Measurements from ENCODE around the gene SPI1.
A peak's percentile ranks its signal among the peaks of the same experiment; 100 is the strongest.

GRCh38 chr11:47355283-47356128 lies 22.8 kb downstream of the SPI1 start:
- TF ChIP-seq POLR2A (IDR thresholded peaks at IDR 0.05; ENCODE audit: low read length), result no peak
- TF ChIP-seq CHD4 (IDR thresholded peaks at IDR 0.05; ENCODE audit: borderline replicate concordance), result no peak
- TF ChIP-seq EP300 (IDR thresholded peaks at IDR 0.05), result no peak
- TF ChIP-seq, protein P1, sequence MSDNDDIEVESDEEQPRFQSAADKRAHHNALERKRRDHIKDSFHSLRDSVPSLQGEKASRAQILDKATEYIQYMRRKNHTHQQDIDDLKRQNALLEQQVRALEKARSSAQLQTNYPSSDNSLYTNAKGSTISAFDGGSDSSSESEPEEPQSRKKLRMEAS (IDR thresholded peaks at IDR 0.05), result peak; percentile 48
- no peak for TF ChIP-seq POLR2AphosphoS2 (conservative IDR thresholded peaks at IDR 0.05; ENCODE audit: low read length)
- TF ChIP-seq JUN (IDR thresholded peaks at IDR 0.05), result peak in 1 of 2 experiments; percentile 50; a peak in 1 of 5 replicates
- no peak for TF ChIP-seq MAFK (IDR thresholded peaks at IDR 0.05; ENCODE audit: partially characterized antibody)
- peak; percentile 99 to 100 for TF ChIP-seq RAD21 (conservative IDR thresholded peaks at IDR 0.05 in 1 of 2, IDR thresholded peaks at IDR 0.05 in 1 of 2)

All from A549 (cell line).